Astrocyte (in vitro differentiated cells and primary cell): ENCODE data around the gene LCE1D.

Source experiments
- EZH2 ChIP-seq: IDR thresholded peaks from 2 replicates; pipeline ENCODE4 v1.6.1; 2012; ENCODE audit warnings: mild to moderate bottlenecking, low read length, inconsistent platforms; ENCODE audit not compliant: insufficient read depth
- TF ChIP-seq, protein P1 (sequence below): IDR thresholded peaks from 2 replicates; pipeline ENCODE4 v1.5.1; 2011; ENCODE audit warnings: low read depth, mild to moderate bottlenecking, inconsistent platforms, low read length, moderate library complexity; ENCODE audit not compliant: insufficient read depth

DNA sequence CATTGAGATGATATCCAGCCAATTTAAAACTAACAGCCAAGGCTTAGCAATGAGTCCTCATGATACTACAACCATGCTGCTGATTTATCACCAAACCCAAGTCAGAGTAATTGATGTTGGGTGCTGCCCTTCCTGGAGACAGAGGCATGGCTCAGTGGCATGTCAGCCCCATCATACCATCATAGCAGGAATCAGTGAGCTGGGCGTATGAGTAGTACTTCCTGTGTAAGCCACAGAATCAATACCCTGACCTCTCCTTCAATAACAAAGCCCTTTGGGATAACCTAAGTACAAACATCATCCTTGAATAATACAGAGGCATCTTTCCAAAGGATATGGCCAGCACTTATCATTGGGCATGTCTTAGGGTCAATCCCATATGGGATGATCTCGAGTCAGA is 13.4 kb upstream of the LCE1D start:
- TF ChIP-seq, protein P1, sequence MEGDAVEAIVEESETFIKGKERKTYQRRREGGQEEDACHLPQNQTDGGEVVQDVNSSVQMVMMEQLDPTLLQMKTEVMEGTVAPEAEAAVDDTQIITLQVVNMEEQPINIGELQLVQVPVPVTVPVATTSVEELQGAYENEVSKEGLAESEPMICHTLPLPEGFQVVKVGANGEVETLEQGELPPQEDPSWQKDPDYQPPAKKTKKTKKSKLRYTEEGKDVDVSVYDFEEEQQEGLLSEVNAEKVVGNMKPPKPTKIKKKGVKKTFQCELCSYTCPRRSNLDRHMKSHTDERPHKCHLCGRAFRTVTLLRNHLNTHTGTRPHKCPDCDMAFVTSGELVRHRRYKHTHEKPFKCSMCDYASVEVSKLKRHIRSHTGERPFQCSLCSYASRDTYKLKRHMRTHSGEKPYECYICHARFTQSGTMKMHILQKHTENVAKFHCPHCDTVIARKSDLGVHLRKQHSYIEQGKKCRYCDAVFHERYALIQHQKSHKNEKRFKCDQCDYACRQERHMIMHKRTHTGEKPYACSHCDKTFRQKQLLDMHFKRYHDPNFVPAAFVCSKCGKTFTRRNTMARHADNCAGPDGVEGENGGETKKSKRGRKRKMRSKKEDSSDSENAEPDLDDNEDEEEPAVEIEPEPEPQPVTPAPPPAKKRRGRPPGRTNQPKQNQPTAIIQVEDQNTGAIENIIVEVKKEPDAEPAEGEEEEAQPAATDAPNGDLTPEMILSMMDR = no peak
- no peak for TF ChIP-seq EZH2
